ENCODE measurements around the gene WBP1L.

The WBP1L gene

DNA sequence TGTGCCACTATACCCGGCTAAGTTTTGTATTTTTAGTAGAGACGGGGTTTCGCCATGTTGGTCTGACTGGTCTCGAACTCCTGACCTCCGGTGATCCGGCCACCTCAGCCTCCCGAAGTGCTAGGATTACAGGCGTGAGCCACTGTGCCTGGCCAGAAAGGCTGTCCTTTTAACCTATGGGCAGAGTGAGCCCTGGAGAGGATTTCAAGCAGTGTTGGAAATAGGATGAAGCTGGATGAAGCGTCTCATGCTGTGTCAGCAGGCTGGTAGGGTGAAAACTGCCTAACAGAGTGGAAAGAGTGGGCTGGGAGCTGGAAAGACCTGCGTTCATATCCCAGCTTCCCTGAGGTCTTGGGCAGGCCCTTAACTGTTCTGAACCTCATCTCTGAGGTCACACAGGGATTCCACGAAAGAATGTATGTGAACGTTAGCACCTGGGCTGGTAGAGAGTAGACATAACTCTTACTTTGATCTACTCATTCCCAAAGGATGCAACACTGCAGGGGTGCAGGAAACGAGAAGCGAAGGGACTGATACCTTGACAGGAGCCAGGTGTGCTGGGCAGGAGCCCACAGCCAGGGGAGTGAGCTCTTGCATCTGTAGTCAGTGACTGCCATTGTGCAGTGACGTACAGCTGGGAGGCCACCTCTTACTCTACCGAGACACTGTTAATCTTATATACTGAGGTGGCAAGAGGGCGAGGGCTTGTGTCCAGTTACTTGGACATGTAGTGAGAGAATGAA is 34.1 kb downstream of the WBP1L start:
- no peak for TF ChIP-seq CTCF (IDR thresholded peaks at IDR 0.05; ENCODE audit: low read depth, low read length, missing control alignments)
- no peak for DNase-seq (ENCODE audit: low read depth)
- in situ Hi-C loops (cut with HindIII; ENCODE audit: low sequenced_read_pairs): no loop called here

DNA sequence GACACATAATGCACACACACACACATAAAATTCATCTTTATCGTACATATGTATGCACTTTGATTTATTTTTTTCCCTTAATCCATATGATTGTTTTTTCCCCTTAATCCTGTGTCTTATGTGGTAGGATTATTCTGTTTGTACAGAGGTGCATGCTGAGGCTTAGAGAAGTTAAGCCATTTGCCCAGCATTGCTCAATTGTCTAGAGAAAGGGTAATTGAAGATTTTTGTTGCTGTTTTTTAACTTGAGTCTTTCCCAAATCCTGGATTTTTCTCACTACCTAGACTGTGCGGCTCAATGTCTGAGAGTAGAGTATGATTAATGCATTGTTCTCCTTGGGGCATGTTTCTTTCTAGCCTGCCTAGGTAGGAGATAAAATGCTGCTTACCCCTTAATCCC is 35.0 kb downstream of the WBP1L start:
- in situ Hi-C loops (cut with HindIII; ENCODE audit: low sequenced_read_pairs): no loop called here
- TF ChIP-seq CTCF (IDR thresholded peaks at IDR 0.05; ENCODE audit: low read depth, low read length, missing control alignments): no peak
- no peak for DNase-seq (ENCODE audit: low read depth)
- no peak overlapping the region for H3K4me3 ChIP-seq (ENCODE audit: low read depth, low read length)

More for the DNA sequence above, 34.1 kb downstream of the WBP1L start:
- H3K4me3 ChIP-seq (ENCODE audit: low read depth, low read length): no peak overlapping the region

DNA sequence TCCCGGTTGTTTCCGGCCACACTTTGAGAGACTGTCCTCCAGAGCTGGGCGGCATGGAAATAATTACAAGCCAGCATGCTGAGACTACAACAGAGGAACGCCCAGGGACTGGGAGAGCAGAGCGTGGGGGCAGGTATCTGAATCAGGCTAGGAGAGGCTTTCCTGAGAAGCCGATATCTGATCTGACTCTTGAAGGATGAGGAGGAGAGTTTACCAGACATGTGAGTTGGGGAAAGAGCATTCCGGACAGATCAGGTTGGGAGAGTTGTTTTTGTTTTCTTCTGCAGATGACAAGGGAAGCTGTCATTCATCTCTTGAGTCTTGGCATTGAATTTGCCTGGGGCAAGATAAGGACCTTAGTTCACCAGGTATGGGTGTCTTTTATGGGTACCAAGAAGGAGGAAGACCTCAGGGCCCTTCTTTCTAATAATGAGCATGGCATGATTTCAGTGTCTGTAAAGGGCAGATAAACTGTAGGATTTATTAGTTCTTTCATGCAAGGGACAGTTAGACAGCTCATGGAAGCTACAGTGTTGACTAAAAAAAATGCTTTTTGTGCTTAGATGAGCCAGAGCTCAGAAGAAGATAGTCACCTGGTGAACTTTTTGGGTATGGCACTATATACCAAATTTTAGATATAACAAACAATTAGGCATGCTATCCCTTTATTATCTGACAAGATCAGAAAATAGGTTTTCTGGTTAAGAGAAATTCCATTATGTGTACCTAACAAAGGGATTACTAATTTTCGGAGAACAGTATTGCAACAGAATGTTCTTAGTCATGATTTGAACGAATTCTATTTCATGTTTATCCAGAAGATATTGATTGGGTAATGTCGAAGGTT is 36.2 kb downstream of the WBP1L start:
- H3K4me3 ChIP-seq (ENCODE audit: low read depth, low read length): no peak overlapping the region
- in situ Hi-C loops (cut with HindIII; ENCODE audit: low sequenced_read_pairs): no loop called here
- DNase-seq (ENCODE audit: low read depth): no peak
- TF ChIP-seq CTCF (IDR thresholded peaks at IDR 0.05; ENCODE audit: low read depth, low read length, missing control alignments): no peak

- DNase-seq (ENCODE audit: low read depth): no peak
- TF ChIP-seq CTCF (IDR thresholded peaks at IDR 0.05; ENCODE audit: low read depth, low read length, missing control alignments): no peak
- H3K4me3 ChIP-seq (ENCODE audit: low read depth, low read length): no peak overlapping the region
- in situ Hi-C loops (cut with HindIII; ENCODE audit: low sequenced_read_pairs): no loop called here
Observed at GRCh38 chr10:102780527-102780808, 36.7 kb downstream of the WBP1L start.

DNA sequence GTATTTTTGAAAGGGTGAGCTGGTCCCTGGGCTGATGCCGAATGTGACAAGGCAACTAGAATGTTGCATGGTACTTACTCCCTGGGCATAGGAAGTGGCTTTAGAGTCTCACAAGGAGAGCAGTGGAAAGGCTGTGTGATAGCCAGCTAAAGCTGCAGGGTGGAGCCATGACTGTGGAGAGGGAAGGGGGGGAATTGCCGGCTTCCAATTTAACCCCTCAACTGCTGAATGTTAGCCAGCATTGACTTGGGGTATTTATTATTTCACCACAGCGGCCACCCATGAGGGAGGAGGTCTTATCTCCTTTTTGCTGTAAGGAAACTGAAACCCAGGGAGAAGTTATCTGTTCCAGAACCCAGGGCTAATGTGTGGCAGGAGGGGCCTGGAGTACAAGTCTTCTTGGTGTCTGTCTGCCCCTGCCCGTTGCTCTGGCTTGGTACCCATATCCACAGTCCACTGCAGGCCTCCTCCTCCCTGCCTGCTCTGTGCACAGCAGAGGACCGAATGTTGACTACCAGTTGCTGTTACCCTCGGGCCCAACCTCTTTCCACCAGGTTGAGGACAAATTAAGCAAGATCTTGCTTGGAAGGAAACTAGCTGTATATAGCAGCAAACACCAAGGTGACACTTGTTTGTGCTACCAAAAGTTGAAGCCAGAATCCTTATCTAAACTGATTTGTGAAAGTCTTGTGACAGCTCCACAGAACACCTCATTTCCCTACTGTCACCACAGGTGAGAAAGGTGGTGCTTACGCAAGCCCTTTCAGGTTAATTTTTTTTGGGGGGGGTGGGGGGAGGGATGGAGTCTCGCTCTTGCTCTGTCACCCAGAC is 37.6 kb downstream of the WBP1L start:
- in situ Hi-C loops (cut with HindIII; ENCODE audit: low sequenced_read_pairs): no loop called here
- no peak overlapping the region for H3K4me3 ChIP-seq (ENCODE audit: low read depth, low read length)
- TF ChIP-seq CTCF (IDR thresholded peaks at IDR 0.05; ENCODE audit: low read depth, low read length, missing control alignments): no peak
- no peak for DNase-seq (ENCODE audit: low read depth)

- in situ Hi-C loops (cut with HindIII; ENCODE audit: low sequenced_read_pairs): no loop called here
- no peak for TF ChIP-seq CTCF (IDR thresholded peaks at IDR 0.05; ENCODE audit: low read depth, low read length, missing control alignments)
- no peak overlapping the region for H3K4me3 ChIP-seq (ENCODE audit: low read depth, low read length)
- no peak for DNase-seq (ENCODE audit: low read depth)
Observed at GRCh38 chr10:102781921-102782557, 38.3 kb downstream of the WBP1L start.

All from astrocyte of the cerebellum (primary cell).